LoVo (cell line): Measurements from ENCODE around the gene LRRC42.

ENCODE experiments used
- DNase-seq: peaks from one replicate; pipeline ENCODE4 v3.0.0-alpha.2; 2016; ENCODE audit warnings: low spot score

The LRRC42 gene

GRCh38 chr1:53942127-53942957, 3.8 kb upstream of the LRRC42 start:
- peak; percentile 50 for DNase-seq

GRCh38 chr1:53943090-53943489, 3.1 kb upstream of the LRRC42 start:
- DNase-seq = no peak

- no peak for DNase-seq
Observed at GRCh38 chr1:53943490-53944043, 2.6 kb upstream of the LRRC42 start.

- no peak for DNase-seq
Observed at GRCh38 chr1:53944469-53945182, 1.5 kb upstream of the LRRC42 start.

GRCh38 chr1:53945183-53945432, 1.0 kb upstream of the LRRC42 start:
- DNase-seq = no peak

DNA sequence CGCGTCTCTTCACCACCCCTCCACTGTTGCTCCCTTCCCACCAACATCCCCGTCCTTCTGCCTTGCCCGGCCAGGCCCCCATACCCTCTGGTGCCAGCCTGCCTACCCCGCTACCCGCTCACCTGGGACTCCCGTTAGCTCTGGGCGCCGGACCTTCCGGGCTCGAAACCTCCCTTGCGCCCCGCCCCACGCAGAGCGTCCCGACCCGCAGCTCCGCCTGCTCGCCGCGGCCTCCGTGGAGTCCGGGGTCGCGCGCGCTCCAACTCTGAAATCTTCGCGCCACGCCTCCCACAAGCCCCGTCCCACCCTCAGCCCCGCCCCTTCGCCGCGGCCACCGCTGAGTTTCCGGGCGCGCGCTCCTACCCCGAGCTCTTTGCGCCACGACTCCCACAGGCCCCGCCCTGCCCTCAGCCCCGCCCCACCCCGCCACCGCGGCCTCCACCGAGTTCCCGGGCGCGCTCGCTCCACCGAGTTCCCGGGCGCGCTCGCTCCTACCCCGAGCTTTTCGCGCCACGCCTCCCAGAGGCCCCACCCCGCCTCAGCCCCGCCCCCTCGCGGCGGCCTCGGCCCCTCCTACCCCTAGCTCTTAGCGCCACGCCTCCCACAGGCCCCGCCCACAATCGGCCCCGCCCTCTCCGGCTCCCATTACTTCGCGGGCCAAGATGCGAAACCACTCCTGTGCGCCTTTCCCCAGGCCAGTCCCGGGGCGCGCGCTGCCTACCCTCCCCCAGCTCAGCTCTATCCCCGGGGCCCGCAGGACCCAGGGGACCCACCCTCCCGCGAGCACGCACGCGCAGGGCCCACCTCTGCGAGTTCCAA, 508 bp upstream of the LRRC42 start, which contains the start of gene IFT25:
Gene IFT25 (minus strand): TSS at position 267 of the 819 bp plus-strand sequence. CDS start 5,617 bp downstream, outside the sequence.
- peak; percentile 93 for DNase-seq

DNA sequence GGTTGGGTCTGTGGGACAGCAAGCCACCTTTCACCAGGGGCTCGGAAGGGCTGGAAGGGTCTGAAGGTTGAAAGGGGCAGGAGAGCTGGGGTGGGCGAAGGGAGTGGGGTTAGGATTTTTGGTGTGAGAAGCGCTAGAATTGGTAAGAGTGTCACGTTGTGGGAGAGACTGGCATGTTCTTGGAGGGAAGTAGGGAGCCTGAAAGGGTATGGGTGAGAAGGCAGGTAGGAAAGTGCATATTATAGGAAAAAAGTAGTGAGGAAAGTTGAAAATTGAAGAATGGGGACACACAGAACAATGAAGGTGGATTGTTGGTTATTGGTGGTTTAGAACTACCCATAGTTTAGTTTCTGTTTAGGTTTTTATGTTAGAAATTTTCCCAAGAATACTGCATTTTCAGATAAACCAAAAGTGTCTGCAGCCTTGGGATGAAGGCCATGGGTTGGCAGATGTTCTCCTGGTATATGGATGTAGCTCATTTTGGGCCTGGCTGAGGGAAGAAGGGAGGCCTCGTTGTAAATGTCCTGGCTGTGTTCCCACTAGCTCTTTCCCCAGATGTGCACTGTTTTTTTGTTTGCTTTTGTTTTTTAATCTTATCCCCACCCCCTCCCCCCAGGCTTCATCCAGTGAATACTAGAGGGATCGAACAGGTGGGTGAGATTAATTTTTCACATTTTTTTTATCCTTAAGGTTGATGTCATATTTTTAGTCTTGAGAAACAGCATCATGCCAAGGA, 1.2 kb downstream of the LRRC42 start:
- DNase-seq = no peak

GRCh38 chr1:53948291-53948690, 2.1 kb downstream of the LRRC42 start:
- DNase-seq = no peak

DNA sequence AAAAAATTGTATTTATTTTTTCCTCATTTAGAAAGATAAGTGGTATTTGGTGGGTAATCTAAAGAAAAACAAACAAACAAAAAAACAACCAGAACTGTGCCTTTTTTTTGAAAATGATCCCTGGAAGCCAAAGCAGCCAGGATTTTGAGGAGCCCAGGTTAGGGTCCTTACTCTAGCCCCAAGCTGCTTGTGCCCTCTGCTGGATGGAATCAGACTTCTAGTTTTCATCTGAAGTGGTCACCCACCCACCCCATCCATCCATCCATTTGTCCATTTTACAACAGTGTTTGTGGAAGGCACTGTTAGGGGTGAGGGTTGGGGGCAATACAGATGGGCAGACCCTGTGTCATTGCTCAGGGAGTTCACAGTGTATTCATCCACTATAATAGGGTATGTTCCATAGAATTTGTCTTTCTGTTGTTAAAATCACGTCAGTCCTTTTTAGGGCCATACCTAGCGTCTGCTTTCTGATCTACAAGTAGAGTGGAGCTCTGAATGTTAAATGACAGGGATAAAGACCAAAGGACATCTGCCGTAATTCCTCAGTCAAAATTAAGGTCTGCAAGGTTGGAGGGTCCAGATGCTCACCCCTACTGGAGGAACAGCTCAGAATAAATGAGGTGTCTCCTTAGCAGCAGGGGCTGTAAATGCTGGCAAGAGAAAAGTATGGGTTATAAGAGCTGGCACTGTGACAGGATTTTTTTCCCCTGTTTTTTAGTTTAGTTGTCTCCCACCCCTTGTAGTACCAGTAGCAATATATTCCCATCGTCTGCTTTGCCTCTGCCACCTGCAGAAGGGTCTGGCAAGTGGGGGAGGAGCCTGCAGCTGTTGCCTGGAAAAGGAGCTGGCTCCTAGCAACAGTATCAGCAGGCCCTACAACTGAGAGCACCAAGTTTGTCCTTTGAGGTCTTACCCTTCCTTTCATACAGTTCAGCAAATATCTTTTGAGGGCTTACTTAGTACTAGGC, 3.2 kb downstream of the LRRC42 start:
- DNase-seq = no peak

DNA sequence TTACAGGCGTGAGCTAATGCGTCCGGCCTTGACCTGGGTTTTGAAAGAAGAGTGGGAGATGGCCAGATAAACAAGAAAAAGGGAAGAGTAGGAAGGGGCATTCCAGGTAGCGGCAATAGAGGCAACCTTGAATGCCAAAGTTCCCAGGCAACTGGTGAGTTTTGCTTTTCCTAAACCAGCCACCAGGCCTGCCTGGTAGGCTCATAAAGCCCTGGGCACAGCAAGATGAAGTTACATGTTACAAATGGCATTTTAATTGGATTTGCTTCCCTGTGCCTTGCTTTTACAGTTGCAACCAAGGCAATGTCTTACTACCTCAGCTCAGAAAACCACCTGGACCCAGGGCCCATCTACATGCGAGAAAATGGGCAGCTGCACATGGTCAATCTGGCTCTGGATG, 5.5 kb downstream of the LRRC42 start:
- no peak for DNase-seq

DNA sequence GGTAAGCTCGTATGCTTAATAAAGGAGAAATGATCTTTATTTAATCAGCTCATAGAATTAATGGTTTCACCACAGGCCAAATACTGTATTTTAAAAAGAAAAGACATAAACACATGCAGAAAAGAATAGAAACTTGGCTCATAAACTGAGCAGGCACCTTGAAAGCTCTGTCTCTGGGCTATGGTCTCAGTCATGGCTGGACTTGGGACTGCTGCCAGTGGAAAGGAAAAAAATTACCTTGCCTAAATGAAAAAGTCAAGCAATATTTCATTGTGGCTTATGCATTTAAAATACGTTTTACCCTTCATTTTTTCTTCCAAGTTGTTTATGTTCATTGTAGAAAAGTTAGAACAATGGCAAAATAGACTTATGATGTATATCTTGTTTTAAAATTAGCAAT, 8.0 kb downstream of the LRRC42 start:
- no peak for DNase-seq

DNA sequence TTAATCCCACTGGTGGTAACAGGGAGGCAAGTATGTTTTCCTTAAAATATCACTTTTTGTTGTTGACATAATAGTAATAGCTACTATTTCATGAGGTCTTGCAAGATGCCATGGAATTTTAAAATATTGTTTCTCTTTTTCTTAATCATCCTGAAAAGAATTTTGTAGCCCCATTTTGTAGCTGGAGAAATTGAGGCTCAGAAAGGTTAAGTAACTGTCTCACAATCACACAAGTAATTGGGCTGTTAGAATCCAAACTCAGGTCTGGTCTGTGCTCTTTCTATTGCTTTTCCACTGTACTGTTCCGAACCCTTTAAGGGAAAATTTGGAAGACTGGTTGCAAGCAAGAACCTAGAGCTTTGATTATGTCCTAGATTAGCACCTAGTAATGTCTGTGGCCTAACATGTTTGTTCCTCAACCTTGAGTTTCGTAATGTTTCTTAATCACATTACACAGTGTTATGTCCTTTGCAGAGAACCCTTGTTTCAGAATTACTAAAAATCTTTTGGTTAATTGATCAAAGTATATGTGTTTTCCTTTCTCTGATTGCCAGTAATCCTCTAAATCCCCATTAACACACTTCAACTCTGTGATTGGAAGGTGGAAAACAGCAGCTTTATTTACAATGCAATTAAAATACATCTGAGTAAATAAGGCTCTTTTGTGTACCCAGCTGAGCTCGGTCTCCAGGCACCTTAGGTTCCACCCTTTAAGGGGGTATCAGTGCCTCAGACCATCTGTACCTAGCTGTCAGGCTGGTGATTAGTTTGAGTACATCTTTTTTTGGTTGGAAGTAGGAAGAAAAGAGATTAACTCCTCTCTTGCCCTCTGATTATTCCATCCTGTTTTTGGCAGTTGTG, 10.4 kb downstream of the LRRC42 start:
- peak; percentile 40 for DNase-seq

DNA sequence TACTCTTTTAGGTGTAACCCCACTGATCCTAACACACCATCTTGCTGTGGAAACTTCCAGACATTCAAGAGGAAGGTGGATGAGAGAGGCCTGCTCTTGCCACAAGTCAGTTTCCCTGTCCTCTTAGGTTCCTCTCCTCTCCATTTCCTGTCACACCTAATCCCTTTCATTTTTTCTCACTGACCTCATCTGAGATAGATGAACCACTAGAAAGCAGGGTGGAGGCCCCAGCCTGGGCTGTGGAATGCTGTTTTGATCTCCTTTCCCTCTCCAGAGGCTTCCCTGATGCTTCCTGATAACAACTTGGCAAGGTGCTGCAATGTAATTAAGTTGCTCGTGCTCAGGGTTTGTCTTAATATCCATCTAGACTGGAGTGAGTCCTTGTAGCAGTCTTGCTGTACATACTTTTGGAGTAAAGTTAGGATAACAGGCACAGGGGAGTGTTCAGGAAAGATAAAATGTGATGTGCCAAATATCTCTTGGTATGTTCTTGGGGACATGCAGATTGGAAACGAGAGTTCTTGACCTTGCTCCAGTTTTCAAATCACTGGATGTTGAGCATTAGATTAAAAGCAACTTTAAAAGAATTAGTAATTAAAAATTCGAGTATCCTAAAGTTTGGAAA, 11.2 kb downstream of the LRRC42 start:
- DNase-seq = peak; percentile 90

DNA sequence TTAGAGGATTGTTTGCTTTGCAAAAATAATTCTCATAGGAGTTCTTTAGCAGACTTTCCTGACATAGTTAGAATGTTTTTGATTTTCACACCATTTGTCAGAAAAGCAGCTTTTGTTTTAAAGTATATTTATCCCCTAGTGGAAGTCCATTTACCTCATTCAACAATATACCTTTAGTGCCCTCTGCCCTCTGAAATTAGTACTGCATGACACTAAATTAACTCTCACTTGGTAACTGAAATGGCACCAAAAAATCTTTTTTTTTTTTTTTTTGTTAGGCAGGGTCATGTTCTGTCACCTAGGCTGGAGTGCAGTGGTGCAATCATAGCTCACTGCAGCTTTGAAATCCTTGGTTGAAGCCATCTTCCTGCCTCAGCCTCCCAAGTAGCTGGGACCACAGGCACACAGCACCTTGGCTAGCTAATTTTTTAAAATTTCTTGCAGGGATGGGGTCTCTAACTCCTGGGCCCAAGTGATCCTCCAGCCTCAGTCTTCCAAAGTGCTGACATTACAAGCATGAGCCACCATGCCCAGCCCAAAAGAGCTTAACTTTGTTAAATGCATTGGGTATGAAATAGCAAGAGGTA, 13.6 kb downstream of the LRRC42 start:
- peak; percentile 30 for DNase-seq

DNA sequence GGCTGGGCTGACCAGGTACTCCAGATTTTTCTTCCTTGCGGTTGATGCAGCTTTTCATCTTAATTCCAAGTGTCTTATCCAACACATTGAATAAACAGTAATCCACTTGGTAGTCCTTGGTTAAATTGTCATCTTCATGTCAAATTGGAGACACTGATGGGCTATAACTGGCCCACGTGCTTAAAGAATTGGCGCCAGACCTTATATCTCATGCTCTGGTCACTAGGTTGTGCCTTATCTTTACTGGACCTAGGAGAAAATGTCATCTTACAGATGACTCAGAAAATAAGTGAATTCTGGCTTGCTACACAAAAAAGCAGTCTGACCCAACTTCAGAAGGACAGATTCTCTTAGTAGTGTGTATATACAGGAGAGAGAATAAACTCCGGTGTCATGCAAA, 16.2 kb downstream of the LRRC42 start:
- no peak for DNase-seq

GRCh38 chr1:53963460-53963859, 17.3 kb downstream of the LRRC42 start:
- no peak for DNase-seq

DNA sequence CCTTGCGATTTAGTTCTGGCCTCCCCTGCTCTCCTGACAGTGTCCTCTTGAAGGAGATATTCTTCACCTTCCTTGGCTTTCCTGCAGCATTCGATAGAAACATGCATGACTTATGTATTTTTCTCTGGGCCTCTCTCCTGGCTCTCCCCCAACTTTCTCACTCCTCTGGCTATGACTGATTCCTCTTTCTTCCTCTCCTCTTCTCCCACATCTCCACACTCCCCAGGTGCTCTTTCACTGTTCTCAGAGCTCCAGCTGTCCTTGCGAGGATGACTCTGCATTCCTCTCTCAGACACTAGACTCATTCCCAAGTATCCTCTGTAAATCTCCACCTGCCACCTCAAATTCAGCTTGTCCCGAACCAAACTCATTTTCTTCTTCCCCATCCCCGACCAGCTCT, 18.0 kb downstream of the LRRC42 start:
- no peak for DNase-seq

- DNase-seq = no peak
Observed at GRCh38 chr1:53966794-53967193, 20.6 kb downstream of the LRRC42 start.
